Keratinocyte (primary cell): Measurements from ENCODE around the gene KLHL5.

Experiments used
- EZH2 ChIP-seq: IDR thresholded peaks from one replicate; pipeline ENCODE4 v1.6.1; 2012; ENCODE audit warnings: inconsistent platforms, mild to moderate bottlenecking, low read length, moderate library complexity
- TF ChIP-seq, protein P1 (sequence below), 3 experiments: IDR thresholded peaks in 1 of 3; conservative IDR thresholded peaks in 1 of 3; optimal IDR thresholded peaks in 1 of 3; 2 replicates in 2 of 3; 3 replicates in 1 of 3; pipeline versions ENCODE3 to v1.5.1; 2011; ENCODE audit warnings: low read length in 3 of 3, mild to moderate bottlenecking in 3 of 3, moderate library complexity in 2 of 3, control low read depth in 1 of 3, inconsistent platforms in 1 of 3; ENCODE audit not compliant: insufficient read depth in 2 of 3; ENCODE audit errors: extremely low read depth in 1 of 3

DNA sequence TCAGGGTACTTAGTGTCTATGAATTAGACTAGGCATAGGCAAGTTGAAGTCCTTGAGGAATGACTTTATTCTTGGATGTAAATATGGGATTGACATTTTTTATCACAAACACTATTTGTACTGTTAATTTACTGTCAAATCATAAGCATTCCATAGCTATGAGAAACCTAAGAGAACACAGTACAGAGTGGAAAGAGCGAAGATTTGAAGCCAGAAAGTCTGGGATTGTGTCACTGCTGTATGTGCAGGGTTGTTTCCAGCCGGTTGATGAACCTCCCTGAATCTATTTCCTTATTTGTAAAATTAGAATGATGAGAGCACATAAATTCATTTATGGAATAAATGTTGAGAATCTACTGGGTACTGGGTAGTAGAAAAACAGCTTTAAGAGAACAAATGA is 14.4 kb upstream of the KLHL5 start:
- TF ChIP-seq EZH2, result no peak
- TF ChIP-seq, protein P1, sequence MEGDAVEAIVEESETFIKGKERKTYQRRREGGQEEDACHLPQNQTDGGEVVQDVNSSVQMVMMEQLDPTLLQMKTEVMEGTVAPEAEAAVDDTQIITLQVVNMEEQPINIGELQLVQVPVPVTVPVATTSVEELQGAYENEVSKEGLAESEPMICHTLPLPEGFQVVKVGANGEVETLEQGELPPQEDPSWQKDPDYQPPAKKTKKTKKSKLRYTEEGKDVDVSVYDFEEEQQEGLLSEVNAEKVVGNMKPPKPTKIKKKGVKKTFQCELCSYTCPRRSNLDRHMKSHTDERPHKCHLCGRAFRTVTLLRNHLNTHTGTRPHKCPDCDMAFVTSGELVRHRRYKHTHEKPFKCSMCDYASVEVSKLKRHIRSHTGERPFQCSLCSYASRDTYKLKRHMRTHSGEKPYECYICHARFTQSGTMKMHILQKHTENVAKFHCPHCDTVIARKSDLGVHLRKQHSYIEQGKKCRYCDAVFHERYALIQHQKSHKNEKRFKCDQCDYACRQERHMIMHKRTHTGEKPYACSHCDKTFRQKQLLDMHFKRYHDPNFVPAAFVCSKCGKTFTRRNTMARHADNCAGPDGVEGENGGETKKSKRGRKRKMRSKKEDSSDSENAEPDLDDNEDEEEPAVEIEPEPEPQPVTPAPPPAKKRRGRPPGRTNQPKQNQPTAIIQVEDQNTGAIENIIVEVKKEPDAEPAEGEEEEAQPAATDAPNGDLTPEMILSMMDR (optimal IDR thresholded peaks at IDR 0.05 in 1 of 3, IDR thresholded peaks at IDR 0.05 in 1 of 3, conservative IDR thresholded peaks at IDR 0.05 in 1 of 3; ENCODE audit: extremely low read depth in 1 of 3, insufficient read depth in 2 of 3, low read length in 3 of 3), result no peak
